ENCODE results near the gene OR52I1.

Gene OR52I1

DNA sequence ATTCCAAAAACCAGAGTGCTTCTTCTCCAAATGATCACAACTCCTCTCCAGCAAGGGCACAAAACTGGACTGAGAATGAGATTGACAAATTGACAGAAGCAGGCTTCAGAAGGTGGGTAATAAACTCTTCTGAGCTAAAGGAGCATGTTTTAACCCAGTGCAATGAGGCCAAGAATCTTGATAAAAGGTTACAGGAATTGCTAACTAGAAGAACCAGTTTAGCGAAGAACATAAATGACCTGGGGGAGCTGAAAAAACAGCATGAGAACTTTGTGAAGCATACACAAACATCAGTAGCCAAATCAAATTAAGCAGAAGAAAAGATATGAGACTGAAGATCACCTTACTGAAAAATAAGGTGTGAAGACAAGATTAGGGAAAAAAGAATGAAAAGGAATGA, 33.4 kb upstream of the OR52I1 start:
- TF ChIP-seq EZH2phosphoT487 (IDR thresholded peaks at IDR 0.05; ENCODE audit: borderline replicate concordance, low read length), result no peak
- TF ChIP-seq, protein P1, sequence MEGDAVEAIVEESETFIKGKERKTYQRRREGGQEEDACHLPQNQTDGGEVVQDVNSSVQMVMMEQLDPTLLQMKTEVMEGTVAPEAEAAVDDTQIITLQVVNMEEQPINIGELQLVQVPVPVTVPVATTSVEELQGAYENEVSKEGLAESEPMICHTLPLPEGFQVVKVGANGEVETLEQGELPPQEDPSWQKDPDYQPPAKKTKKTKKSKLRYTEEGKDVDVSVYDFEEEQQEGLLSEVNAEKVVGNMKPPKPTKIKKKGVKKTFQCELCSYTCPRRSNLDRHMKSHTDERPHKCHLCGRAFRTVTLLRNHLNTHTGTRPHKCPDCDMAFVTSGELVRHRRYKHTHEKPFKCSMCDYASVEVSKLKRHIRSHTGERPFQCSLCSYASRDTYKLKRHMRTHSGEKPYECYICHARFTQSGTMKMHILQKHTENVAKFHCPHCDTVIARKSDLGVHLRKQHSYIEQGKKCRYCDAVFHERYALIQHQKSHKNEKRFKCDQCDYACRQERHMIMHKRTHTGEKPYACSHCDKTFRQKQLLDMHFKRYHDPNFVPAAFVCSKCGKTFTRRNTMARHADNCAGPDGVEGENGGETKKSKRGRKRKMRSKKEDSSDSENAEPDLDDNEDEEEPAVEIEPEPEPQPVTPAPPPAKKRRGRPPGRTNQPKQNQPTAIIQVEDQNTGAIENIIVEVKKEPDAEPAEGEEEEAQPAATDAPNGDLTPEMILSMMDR (IDR thresholded peaks at IDR 0.05; ENCODE audit: low read depth, low read length, poor library complexity, severe bottlenecking), result no peak
- no peak overlapping the region for H3K4me2 ChIP-seq (ENCODE audit: low read length)
- H4K20me1 ChIP-seq (ENCODE audit: control insufficient read depth, insufficient read depth, low read depth, low read length), result no peaks in the 10 kb centered on the region

DNA sequence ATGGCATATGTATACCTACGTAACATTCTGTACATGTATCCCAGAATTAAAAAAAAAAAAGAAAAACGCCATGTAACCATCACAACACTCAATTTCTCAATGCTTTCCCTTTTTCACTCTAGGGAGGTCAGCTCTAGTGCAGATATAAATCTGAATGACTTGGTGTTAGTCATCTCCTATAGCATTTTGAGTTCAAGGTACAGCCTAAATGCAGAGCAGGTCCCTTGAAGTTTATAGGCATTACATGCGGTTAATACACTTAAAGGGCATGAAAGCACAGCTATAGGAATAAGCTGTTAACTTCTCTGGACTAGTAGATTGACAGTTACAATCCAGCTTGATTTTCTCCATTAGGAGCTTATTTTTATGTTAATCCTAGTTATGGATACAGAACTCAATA, 28.5 kb upstream of the OR52I1 start:
- no peaks in the 10 kb centered on the region for H4K20me1 ChIP-seq (ENCODE audit: control insufficient read depth, insufficient read depth, low read depth, low read length)
- H3K4me2 ChIP-seq (ENCODE audit: low read length), result no peak overlapping the region
- no peaks in the 10 kb centered on the region for H3K9me2 ChIP-seq (replicated peaks; ENCODE audit: control insufficient read depth, low read length)
- no peaks in the 10 kb centered on the region for H3K27me3 ChIP-seq (ENCODE audit: control insufficient read depth, low read length)
- no peaks in the 10 kb centered on the region for H3K9me3 ChIP-seq (ENCODE audit: control insufficient read depth, insufficient read depth, low read length)
- TF ChIP-seq EZH2phosphoT487 (IDR thresholded peaks at IDR 0.05; ENCODE audit: borderline replicate concordance, low read length), result no peak
- TF ChIP-seq, protein P1 (IDR thresholded peaks at IDR 0.05; ENCODE audit: low read depth, low read length, poor library complexity, severe bottlenecking), result no peak
- H3K4me3 ChIP-seq (ENCODE audit: low read length), result no peak overlapping the region
- H3K79me2 ChIP-seq (ENCODE audit: control insufficient read depth, low read length), result no peaks in the 10 kb centered on the region
- no peaks in the 10 kb centered on the region for H3K36me3 ChIP-seq (ENCODE audit: control insufficient read depth, low read length)
- no peaks in the 10 kb centered on the region for H3K4me1 ChIP-seq (ENCODE audit: control insufficient read depth, low read length)
- no peak overlapping the region for H3K27ac ChIP-seq (ENCODE audit: low read depth, low read length)
- H3F3A ChIP-seq (ENCODE audit: control insufficient read depth, insufficient read depth), result no peaks in the 10 kb centered on the region

More for the DNA sequence above, 33.4 kb upstream of the OR52I1 start:
- H3K4me1 ChIP-seq (ENCODE audit: control insufficient read depth, low read length), result no peaks in the 10 kb centered on the region
- H3K79me2 ChIP-seq (ENCODE audit: control insufficient read depth, low read length), result no peaks in the 10 kb centered on the region
- no peaks in the 10 kb centered on the region for H3K36me3 ChIP-seq (ENCODE audit: control insufficient read depth, low read length)
- H3K9me2 ChIP-seq (replicated peaks; ENCODE audit: control insufficient read depth, low read length), result no peaks in the 10 kb centered on the region
- no peaks in the 10 kb centered on the region for H3K27me3 ChIP-seq (ENCODE audit: control insufficient read depth, low read length)
- H3K9me3 ChIP-seq (ENCODE audit: control insufficient read depth, insufficient read depth, low read length), result no peaks in the 10 kb centered on the region
- no peaks in the 10 kb centered on the region for H3F3A ChIP-seq (ENCODE audit: control insufficient read depth, insufficient read depth)
- no peak overlapping the region for H3K27ac ChIP-seq (ENCODE audit: low read depth, low read length)
- no peak overlapping the region for H3K4me3 ChIP-seq (ENCODE audit: low read length)

DNA sequence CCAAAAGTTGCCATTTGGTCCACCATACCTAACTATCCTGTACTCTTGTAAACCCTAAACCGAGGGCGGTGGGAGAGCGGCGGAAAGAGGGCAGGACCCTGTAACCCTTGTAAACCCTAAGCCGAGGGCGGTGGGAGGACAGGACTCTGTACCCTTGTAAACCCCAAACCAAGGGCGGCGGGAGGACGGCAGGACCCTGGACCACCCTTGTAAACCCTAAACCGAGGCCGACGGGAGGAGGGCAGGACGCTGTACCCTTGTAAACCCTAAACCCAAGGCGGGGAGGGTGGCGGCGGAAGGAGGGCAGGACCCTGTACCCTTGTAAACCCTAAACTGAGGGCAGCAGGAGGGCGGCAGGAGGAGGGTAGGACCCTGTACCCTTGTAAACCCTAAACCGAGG, 24.8 kb upstream of the OR52I1 start:
- Histone ChIP-seq H3K4me2 (ENCODE audit: low read length) (no peak overlapping the region), H4K20me1 (ENCODE audit: control insufficient read depth, insufficient read depth, low read depth, low read length) (no peaks in the 10 kb centered on the region), H3K4me3 (ENCODE audit: low read length) (no peak overlapping the region), H3K36me3 (ENCODE audit: control insufficient read depth, low read length) (no peaks in the 10 kb centered on the region), H3K9me2 (replicated peaks; ENCODE audit: control insufficient read depth, low read length) (no peaks in the 10 kb centered on the region), H3K27ac (ENCODE audit: low read depth, low read length) (no peak overlapping the region), H3F3A (ENCODE audit: control insufficient read depth, insufficient read depth) (no peaks in the 10 kb centered on the region), H3K79me2 (ENCODE audit: control insufficient read depth, low read length) (no peaks in the 10 kb centered on the region), H3K27me3 (ENCODE audit: control insufficient read depth, low read length) (no peaks in the 10 kb centered on the region), H3K9me3 (ENCODE audit: control insufficient read depth, insufficient read depth, low read length) (no peaks in the 10 kb centered on the region), H3K4me1 (ENCODE audit: control insufficient read depth, low read length) (no peaks in the 10 kb centered on the region)
- no peak for TF ChIP-seq EZH2phosphoT487 (IDR thresholded peaks at IDR 0.05; ENCODE audit: borderline replicate concordance, low read length)
- TF ChIP-seq, protein P1 (IDR thresholded peaks at IDR 0.05; ENCODE audit: low read depth, low read length, poor library complexity, severe bottlenecking), result no peak

DNA sequence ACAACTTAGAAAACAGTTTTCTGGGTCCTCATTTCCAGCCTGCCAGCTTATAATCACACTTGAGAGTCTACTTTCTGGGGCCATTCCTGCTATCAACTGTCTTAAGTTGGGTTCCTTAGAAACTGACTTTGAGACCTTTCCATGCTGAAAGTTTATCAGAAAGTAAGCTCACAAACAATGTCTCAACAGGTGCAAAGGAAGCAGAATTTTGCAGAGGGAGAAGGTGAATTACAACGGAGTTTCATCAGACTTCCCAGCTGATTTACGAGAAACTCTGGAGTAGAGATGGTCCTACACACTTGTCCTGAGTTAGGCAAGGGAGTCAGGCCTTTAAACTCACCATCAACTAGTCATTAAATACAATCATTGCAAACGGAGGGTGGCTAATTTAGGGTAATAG, 17.0 kb upstream of the OR52I1 start:
- no peaks in the 10 kb centered on the region for H3F3A ChIP-seq (ENCODE audit: control insufficient read depth, insufficient read depth)
- no peaks in the 10 kb centered on the region for H3K9me2 ChIP-seq (replicated peaks; ENCODE audit: control insufficient read depth, low read length)
- no peak overlapping the region for H3K4me2 ChIP-seq (ENCODE audit: low read length)
- H3K4me3 ChIP-seq (ENCODE audit: low read length), result no peak overlapping the region
- H3K4me1 ChIP-seq (ENCODE audit: control insufficient read depth, low read length), result no peaks in the 10 kb centered on the region
- no peak overlapping the region for H3K27ac ChIP-seq (ENCODE audit: low read depth, low read length)
- H3K36me3 ChIP-seq (ENCODE audit: control insufficient read depth, low read length), result no peaks in the 10 kb centered on the region
- H4K20me1 ChIP-seq (ENCODE audit: control insufficient read depth, insufficient read depth, low read depth, low read length), result no peaks in the 10 kb centered on the region
- no peaks in the 10 kb centered on the region for H3K9me3 ChIP-seq (ENCODE audit: control insufficient read depth, insufficient read depth, low read length)
- H3K79me2 ChIP-seq (ENCODE audit: control insufficient read depth, low read length), result no peaks in the 10 kb centered on the region
- TF ChIP-seq, protein P1 (IDR thresholded peaks at IDR 0.05; ENCODE audit: low read depth, low read length, poor library complexity, severe bottlenecking), result no peak
- no peak for TF ChIP-seq EZH2phosphoT487 (IDR thresholded peaks at IDR 0.05; ENCODE audit: borderline replicate concordance, low read length)
- H3K27me3 ChIP-seq (ENCODE audit: control insufficient read depth, low read length), result peaks cover 4% of the 10 kb centered on the region; the same call in 1 of the 2 replicates
